DND-41 (cell line): ENCODE measurements around the gene CCL20.

Experiments used
- ATAC-seq: fragments of 200-7000 bp; cut with Tn5 transposase; 3 replicates; pipeline ENCODE4 v1.9.1; 2021; ENCODE audit warnings: low read depth; ENCODE audit not compliant: insufficient read depth
- DNase-seq: peaks from one replicate; pipeline ENCODE4 v3.0.0-alpha.2; 2020
- H2AFZ ChIP-seq: 2 replicates; pipeline ENCODE4 v1.6.0; 2012; ENCODE audit warnings: low read depth, low read length
- H3K27ac ChIP-seq: 2 replicates; pipeline ENCODE4 v1.5.1; 2012; ENCODE audit warnings: low read length, inconsistent platforms
- H3K27me3 ChIP-seq: fragments of 200-600 bp; sonication (generic); 2 replicates; pipeline ENCODE4 v1.6.0; 2012; ENCODE audit warnings: low read length, mild to moderate bottlenecking, inconsistent platforms; ENCODE audit not compliant: insufficient read depth, poor library complexity
- H3K36me3 ChIP-seq: 2 replicates; pipeline ENCODE4 v1.5.1; 2012; ENCODE audit warnings: low read length, inconsistent platforms; ENCODE audit not compliant: insufficient read depth
- H3K4me1 ChIP-seq: 2 replicates; pipeline ENCODE4 v1.5.1; 2012; ENCODE audit warnings: mild to moderate bottlenecking, low read length; ENCODE audit not compliant: insufficient read depth
- H3K4me2 ChIP-seq: 2 replicates; pipeline ENCODE4 v1.6.0; 2012; ENCODE audit warnings: mild to moderate bottlenecking, moderate library complexity, low read length, inconsistent platforms; ENCODE audit not compliant: insufficient read depth
- H3K4me3 ChIP-seq, 2 experiments: fragments of 200-600 bp in 1 of 2; shearing (Covaris generic) in 1 of 2; 2 replicates each; pipeline ENCODE4 v1.5.1; 2012 to 2016; ENCODE audit warnings: inconsistent platforms in 2 of 2, low read length in 2 of 2, mild to moderate bottlenecking in 2 of 2, low read depth in 1 of 2, moderate library complexity in 1 of 2
- H3K79me2 ChIP-seq: 2 replicates; pipeline ENCODE4 v1.6.0; 2012; ENCODE audit warnings: low read length, inconsistent platforms; ENCODE audit not compliant: insufficient read depth
- H3K9ac ChIP-seq: 2 replicates; pipeline ENCODE4 v1.6.0; 2012; ENCODE audit warnings: low read depth, mild to moderate bottlenecking, inconsistent platforms, low read length, moderate library complexity
- H3K9me3 ChIP-seq: 2 replicates; pipeline ENCODE4 v1.5.1; 2012; ENCODE audit warnings: low read length, moderate library complexity, mild to moderate bottlenecking, inconsistent platforms; ENCODE audit not compliant: insufficient read depth, severe bottlenecking
- H4K20me1 ChIP-seq: 2 replicates; pipeline ENCODE4 v1.6.0; 2012; ENCODE audit warnings: low read length; ENCODE audit not compliant: insufficient read depth
- CTCF ChIP-seq: IDR thresholded peaks from 2 replicates; pipeline ENCODE4 v1.5.1; 2012; ENCODE audit warnings: borderline replicate concordance, low read length, moderate library complexity, mild to moderate bottlenecking; ENCODE audit not compliant: poor library complexity, severe bottlenecking; ENCODE audit errors: extremely low read depth
- EZH2 ChIP-seq: IDR thresholded peaks from 3 replicates; pipeline ENCODE4 v1.6.1; 2012; ENCODE audit warnings: borderline replicate concordance, low read depth, mild to moderate bottlenecking, moderate library complexity, low read length, inconsistent platforms; ENCODE audit not compliant: severe bottlenecking

Gene CCL20

GRCh38 chr2:227818675-227819397 lies 5.2 kb downstream of the CCL20 start:
- Histone ChIP-seq H3K9me3 (no peaks in the 10 kb centered on the region), H2AFZ (no peak overlapping the region), H3K27ac (no peak overlapping the region), H3K27me3 (no peaks in the 10 kb centered on the region), H4K20me1 (no peaks in the 10 kb centered on the region), H3K79me2 (no peaks in the 10 kb centered on the region), H3K36me3 (no peaks in the 10 kb centered on the region), H3K9ac (no peak overlapping the region), H3K4me1 (no peaks in the 10 kb centered on the region), H3K4me2 (no peak overlapping the region), H3K4me3 (no peak overlapping the region)
- ATAC-seq, result no peak
- no peak for DNase-seq
- TF ChIP-seq EZH2, result no peak
- TF ChIP-seq CTCF, result no peak

GRCh38 chr2:227819398-227819697 lies 5.7 kb downstream of the CCL20 start:
- ATAC-seq (no peak), DNase-seq (no peak)
- H3K4me2 ChIP-seq, result no peak overlapping the region
- H3K27ac ChIP-seq, result no peak overlapping the region
- no peaks in the 10 kb centered on the region for H3K79me2 ChIP-seq
- TF ChIP-seq CTCF, result no peak
- no peak for TF ChIP-seq EZH2
- H3K9ac ChIP-seq, result no peak overlapping the region
- no peaks in the 10 kb centered on the region for H3K9me3 ChIP-seq
- H2AFZ ChIP-seq, result no peak overlapping the region
- H3K36me3 ChIP-seq, result no peaks in the 10 kb centered on the region
- no peaks in the 10 kb centered on the region for H3K27me3 ChIP-seq
- no peak overlapping the region for H3K4me3 ChIP-seq
- no peaks in the 10 kb centered on the region for H4K20me1 ChIP-seq
- no peaks in the 10 kb centered on the region for H3K4me1 ChIP-seq

GRCh38 chr2:227821043-227821942 lies 7.7 kb downstream of the CCL20 start:
- H3K9ac ChIP-seq, result no peak overlapping the region
- H2AFZ ChIP-seq, result no peak overlapping the region
- H3K27me3 ChIP-seq, result no peaks in the 10 kb centered on the region
- no peaks in the 10 kb centered on the region for H3K4me1 ChIP-seq
- H3K79me2 ChIP-seq, result no peaks in the 10 kb centered on the region
- no peak overlapping the region for H3K4me3 ChIP-seq
- no peaks in the 10 kb centered on the region for H3K36me3 ChIP-seq
- H3K4me2 ChIP-seq, result no peak overlapping the region
- no peak for DNase-seq
- H4K20me1 ChIP-seq, result no peaks in the 10 kb centered on the region
- TF ChIP-seq EZH2, result no peak
- TF ChIP-seq CTCF, result no peak
- no peaks in the 10 kb centered on the region for H3K9me3 ChIP-seq
- ATAC-seq, result no peak
- no peak overlapping the region for H3K27ac ChIP-seq
